Kidney epithelial cell (primary cell): ENCODE measurements around the gene CBARP. TPM values are rescaled to one million over a fixed set of nuclear protein-coding genes. Genes with fewer than 3 reads are reported as not detected.

Experiments used
- DNase-seq: peaks from one replicate; pipeline ENCODE4 v3.0.0-alpha.2; 2010; ENCODE audit warnings: low read depth
- H3K27me3 ChIP-seq: 2 replicates; pipeline ENCODE4 v1.6.0; 2011; ENCODE audit warnings: low read length; ENCODE audit not compliant: control insufficient read depth, insufficient read depth
- H3K36me3 ChIP-seq: 2 replicates; pipeline ENCODE4 v1.5.1; 2011; ENCODE audit warnings: low read length; ENCODE audit not compliant: control insufficient read depth, insufficient read depth
- H3K4me3 ChIP-seq: 2 replicates; pipeline ENCODE4 v1.5.1; 2011; ENCODE audit warnings: low read depth, mild to moderate bottlenecking, control low read depth, low read length
- CTCF ChIP-seq: IDR thresholded peaks from 2 replicates; pipeline ENCODE4 v1.5.1; 2011; ENCODE audit warnings: mild to moderate bottlenecking, moderate library complexity, low read length, control low read depth, inconsistent platforms; ENCODE audit not compliant: insufficient read depth, poor library complexity, severe bottlenecking
- total RNA-seq: library from RNA; depleted of rRNA; stranded (reverse); fragments of >200 nt; gene quantifications from 2 replicates; pipeline ENCODE4 v1.2.3, GENCODE V29; 2015

CBARP gene
- total RNA-seq, 1 donor from 2014 or later: 5.1 TPM

- no peak for TF ChIP-seq CTCF
- Histone ChIP-seq H3K36me3 (no peaks in the 10 kb centered on the region), H3K27me3 (peaks cover 28% of the 10 kb centered on the region), H3K4me3 (no peak overlapping the region)
- DNase-seq: no peak
These were observed 43.1 kb upstream of the CBARP start for GRCh38 chr19:1280636-1281568.

GRCh38 chr19:1279782-1280341, 42.1 kb upstream of the CBARP start:
- no peak for DNase-seq
- H3K4me3 ChIP-seq: no peak overlapping the region
- TF ChIP-seq CTCF: peak; percentile 97
- H3K36me3 ChIP-seq: no peaks in the 10 kb centered on the region
- peaks cover 22% of the 10 kb centered on the region for H3K27me3 ChIP-seq

GRCh38 chr19:1278713-1279660, 41.2 kb upstream of the CBARP start:
- Histone ChIP-seq H3K36me3 (peaks cover 3% of the 10 kb centered on the region), H3K27me3 (peaks cover 13% of the 10 kb centered on the region), H3K4me3 (no peak overlapping the region)
- no peak for TF ChIP-seq CTCF
- DNase-seq: no peak

GRCh38 chr19:1278074-1278473, 40.3 kb upstream of the CBARP start:
- no peak overlapping the region for H3K4me3 ChIP-seq
- DNase-seq: no peak
- H3K36me3 ChIP-seq: peaks cover 3% of the 10 kb centered on the region
- H3K27me3 ChIP-seq: peaks cover 4% of the 10 kb centered on the region
- TF ChIP-seq CTCF: no peak

- Histone ChIP-seq H3K36me3 (peaks cover 5% of the 10 kb centered on the region), H3K27me3 (no peaks in the 10 kb centered on the region), H3K4me3 (no peak overlapping the region)
- TF ChIP-seq CTCF: no peak
- DNase-seq: no peak
These were observed 39.3 kb upstream of the CBARP start for GRCh38 chr19:1277061-1277460.
